Right kidney (tissue), 1 donor: ENCODE results near the gene SARM1.
"Not testable (repeated sequence)": the region's sequence is repeated elsewhere in the genome, so short reads cannot be mapped to it uniquely, and the experiment has no call there.

Experiments
- DNase-seq: peaks from one replicate; pipeline ENCODE4 v3.0.0-alpha.2; 2016

SARM1 gene

GRCh38 chr17:28425206-28425605, 53.7 kb downstream of the SARM1 start:
- no peak for DNase-seq

DNA sequence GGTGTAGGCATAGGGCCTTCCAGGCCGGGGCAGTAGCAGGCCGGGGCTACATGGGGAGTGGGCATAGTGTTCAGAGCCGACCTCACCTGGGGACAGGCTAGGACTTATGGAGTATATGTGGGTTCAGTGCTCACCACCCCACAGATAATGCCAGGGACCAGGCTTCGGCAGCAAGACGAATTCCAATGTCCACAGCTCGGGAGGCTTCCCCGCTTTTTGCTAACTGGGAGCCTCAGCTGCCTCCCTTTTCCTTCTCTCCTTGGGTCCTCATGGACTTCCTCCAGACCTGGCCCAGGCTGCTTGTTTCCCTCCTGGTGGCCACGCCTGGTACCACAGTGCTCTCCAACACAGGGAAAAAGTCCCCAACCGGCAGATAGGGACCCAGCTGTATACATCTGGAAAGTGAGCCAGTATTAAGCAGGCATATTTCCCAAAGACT, 54.6 kb downstream of the SARM1 start:
- no peak for DNase-seq

DNA sequence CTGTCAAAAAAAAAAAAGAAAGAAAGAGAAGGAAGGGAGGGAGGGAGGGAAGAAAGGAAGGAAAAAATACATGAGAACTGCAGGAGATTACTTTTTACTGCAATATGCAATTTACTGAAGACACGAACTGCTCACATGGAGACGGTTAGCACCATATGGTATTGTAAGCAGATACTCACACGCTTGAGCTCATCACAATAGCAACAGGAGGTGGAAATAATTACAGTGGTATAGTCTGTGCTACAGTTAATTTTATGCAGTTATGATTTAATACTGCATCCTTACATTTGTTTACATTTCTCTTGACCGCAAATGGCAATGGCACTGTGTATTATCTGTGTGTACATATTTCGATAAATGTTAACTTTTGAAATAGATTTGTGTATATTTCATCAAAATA, 55.9 kb downstream of the SARM1 start:
- DNase-seq, result no peak

DNA sequence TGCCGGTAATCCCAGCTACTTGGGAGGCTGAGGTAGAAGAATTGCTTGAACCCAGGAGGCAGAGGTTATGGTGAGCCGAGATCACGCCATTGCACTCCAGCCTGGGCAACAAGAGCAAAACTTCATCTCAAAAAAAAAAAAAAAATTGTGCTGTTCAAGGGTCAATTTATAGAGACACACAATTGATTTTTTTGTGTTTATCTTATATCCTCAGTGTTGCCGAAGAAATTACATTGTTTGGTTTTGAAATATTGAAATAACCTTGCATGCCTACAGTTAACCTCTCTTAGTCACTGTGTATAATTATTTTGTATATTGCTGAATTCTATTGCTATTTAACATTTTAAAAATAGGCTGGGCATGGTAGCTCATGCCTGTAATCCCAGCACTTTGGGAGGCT, 56.5 kb downstream of the SARM1 start:
- not testable (repeated sequence) for DNase-seq

GRCh38 chr17:28433721-28434120, 62.2 kb downstream of the SARM1 start:
- DNase-seq, result no peak

- DNase-seq, result not testable (repeated sequence)
These were observed 62.8 kb downstream of the SARM1 start for GRCh38 chr17:28434326-28434725.

DNA sequence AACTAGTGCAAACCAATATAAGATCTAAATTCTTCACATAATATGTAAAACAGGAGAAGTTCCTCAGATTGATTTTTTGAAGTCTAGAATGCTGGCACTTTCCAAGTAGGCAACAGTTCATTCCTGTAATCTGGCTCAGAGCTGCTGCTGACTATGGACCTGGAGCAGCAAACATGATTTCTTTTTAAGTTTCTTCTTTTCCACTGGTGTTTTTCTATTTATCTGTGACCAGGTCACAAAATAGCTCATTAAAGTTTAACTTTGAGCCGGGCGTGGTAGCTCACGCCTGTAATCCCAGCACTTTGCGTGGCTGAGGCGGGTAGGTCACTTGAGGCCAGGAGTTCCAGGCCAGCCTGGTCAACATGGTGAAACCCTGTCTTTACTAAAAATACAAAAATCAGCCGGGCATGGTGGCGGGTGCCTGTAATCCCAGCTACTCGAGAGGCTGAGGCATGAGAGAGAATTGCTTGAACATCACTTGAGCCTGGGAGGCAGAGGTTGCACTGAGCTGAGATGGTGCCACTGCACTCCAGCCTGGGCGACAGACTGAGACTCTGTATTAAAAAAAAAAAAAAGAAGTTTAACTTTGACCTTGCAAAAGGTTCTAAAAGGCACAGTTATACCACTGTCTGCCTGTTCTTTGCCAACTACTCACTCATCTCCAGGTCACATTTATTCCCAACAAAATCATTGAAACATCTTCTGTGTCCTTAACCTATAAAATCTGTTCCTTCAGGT, 72.6 kb downstream of the SARM1 start:
- no peak for DNase-seq

DNA sequence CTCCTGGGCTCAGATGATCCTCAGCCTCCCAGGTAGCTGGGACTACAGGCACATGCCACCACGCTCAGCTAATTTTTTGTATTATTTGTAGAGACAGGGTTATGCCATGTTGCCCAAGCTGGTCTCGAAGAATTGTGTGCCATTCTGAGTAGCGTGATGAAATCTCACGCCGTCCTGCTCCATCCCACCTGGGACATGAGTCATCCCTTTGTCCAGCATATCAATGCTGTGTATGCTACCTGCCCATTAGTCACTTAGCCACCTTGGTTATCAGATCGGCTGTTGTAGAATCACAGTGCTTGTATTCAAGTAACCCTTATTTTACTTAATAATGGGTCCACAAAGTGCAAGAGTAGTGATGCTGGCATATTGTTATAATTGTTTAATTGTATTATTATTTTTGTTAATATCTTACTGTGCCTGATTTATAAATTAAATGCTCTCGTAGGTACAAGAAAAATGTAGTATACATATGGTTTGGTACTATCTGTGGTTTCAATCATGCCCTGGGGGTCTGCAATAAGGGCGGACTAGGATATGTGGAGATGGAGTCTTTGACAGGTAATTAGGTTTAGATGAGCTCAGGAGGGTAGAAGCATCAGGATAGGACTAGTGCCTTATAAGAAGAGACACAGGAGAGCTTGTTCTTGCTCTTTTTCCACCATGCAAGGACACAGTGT, 75.4 kb downstream of the SARM1 start:
- no peak for DNase-seq

GRCh38 chr17:28447396-28447760, 75.9 kb downstream of the SARM1 start:
- no peak for DNase-seq

DNA sequence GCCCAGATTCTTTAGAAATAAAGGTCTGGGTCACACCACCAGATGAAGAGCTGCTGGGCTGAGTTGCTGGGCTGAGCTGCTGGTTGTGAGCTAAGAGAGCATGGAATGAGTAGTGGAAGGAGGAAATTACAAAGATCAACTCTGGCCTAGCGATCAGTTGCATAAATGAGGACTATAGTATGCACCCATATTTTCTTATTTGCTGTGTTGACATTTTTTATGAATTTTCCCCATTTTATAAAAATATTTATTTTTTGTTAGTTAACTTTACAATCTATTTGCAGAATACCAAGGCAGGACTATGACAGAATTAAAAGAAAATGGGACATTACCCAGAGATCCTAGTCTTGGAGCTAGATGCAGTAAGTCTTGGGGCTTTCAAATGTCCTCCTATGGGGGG, 78.4 kb downstream of the SARM1 start:
- no peak for DNase-seq
